Fibroblast of pulmonary artery (primary cell): Measurements from ENCODE around the gene MRPL34.

ENCODE experiments used
- DNase-seq: peaks from one replicate; pipeline ENCODE4 v3.0.0-alpha.2; 2010; ENCODE audit warnings: low read depth
- H3K4me3 ChIP-seq: replicated peaks from 2 replicates; pipeline ENCODE4 v1.5.1; 2011; ENCODE audit warnings: low read depth, mild to moderate bottlenecking, control low read depth, low read length, moderate library complexity
- TF ChIP-seq, protein P1 (sequence below): IDR thresholded peaks from 2 replicates; pipeline ENCODE4 v1.5.1; 2011; ENCODE audit warnings: mild to moderate bottlenecking, control low read depth, low read length, inconsistent platforms; ENCODE audit errors: missing control alignments

The MRPL34 gene

GRCh38 chr19:17275441-17276175 lies 30.1 kb upstream of the MRPL34 start:
- no peak overlapping the region for H3K4me3 ChIP-seq
- TF ChIP-seq, protein P1, sequence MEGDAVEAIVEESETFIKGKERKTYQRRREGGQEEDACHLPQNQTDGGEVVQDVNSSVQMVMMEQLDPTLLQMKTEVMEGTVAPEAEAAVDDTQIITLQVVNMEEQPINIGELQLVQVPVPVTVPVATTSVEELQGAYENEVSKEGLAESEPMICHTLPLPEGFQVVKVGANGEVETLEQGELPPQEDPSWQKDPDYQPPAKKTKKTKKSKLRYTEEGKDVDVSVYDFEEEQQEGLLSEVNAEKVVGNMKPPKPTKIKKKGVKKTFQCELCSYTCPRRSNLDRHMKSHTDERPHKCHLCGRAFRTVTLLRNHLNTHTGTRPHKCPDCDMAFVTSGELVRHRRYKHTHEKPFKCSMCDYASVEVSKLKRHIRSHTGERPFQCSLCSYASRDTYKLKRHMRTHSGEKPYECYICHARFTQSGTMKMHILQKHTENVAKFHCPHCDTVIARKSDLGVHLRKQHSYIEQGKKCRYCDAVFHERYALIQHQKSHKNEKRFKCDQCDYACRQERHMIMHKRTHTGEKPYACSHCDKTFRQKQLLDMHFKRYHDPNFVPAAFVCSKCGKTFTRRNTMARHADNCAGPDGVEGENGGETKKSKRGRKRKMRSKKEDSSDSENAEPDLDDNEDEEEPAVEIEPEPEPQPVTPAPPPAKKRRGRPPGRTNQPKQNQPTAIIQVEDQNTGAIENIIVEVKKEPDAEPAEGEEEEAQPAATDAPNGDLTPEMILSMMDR = no peak
- DNase-seq = no peak

GRCh38 chr19:17279436-17279835 lies 26.2 kb upstream of the MRPL34 start:
- H3K4me3 ChIP-seq = no peak overlapping the region
- TF ChIP-seq, protein P1 = no peak
- no peak for DNase-seq

DNA sequence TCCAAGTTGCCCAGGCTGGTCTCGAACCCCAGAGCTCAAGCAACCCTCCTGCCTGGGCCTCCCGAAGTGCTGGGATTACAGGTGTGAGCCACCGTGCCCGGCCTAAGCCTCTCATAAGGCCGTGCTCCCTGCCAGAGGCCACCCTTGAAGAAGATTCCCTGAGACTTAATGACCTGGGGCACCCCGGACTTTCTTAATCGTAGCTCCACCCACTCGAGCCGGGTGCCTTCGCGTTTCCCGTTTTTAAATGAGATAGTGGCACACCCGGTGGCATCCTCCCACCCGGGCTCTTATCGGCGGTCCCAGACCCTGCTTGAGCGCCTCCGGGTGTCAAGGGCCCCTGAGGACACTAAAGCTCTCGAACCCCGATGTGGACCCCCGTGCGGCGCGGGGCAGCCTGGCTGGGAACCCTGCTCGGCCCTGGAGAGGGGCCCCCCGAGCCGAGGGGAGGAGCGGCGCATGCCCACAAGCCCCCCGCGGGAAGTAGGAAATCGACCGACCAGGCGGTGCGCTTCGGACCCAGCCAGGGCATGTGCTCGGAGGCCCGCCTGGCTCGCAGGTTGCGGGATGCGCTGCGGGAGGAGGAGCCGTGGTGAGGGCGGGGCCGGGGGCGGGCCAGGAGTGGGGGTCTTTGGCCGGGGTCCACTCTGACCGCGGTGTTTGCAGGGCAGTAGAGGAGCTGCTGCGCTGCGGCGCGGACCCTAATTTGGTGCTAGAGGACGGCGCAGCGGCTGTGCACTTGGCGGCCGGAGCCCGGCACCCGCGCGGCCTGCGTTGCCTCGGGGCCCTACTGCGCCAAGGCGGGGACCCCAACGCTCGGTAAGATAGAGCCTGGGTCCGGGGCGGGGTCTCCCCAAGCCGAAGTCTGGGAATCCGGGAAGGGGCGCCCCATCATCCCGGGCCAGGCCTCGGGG lies 24.0 kb upstream of the MRPL34 start, which contains the start of gene ANKLE1:
TSS of gene ANKLE1 (plus strand) at position 511 of the 914 bp plus-strand sequence. CDS start at position 531, 20 bp downstream.
- peak within 1 kb of the TSS; percentile 42 for H3K4me3 ChIP-seq
- TF ChIP-seq, protein P1 = no peak
- DNase-seq = peak; percentile 22

- TF ChIP-seq, protein P1 = peak; percentile 73
- H3K4me3 ChIP-seq = peak overlapping the region; percentile 42
- DNase-seq = peak; percentile 79
These were observed 23.1 kb upstream of the MRPL34 start for GRCh38 chr19:17282488-17283125.

GRCh38 chr19:17283504-17283996 lies 22.1 kb upstream of the MRPL34 start:
- TF ChIP-seq, protein P1 = no peak
- H3K4me3 ChIP-seq = no peak overlapping the region
- no peak for DNase-seq

GRCh38 chr19:17285415-17286135 lies 20.1 kb upstream of the MRPL34 start:
- H3K4me3 ChIP-seq = no peak overlapping the region
- TF ChIP-seq, protein P1 = no peak
- no peak for DNase-seq
